ENCODE data around the gene EML6. TPM values are rescaled to one million over a fixed set of nuclear protein-coding genes. Genes with fewer than 3 reads are reported as not detected.

EML6 gene
- total and polyA plus RNA-seq, 2 of the 8 experiments (the other 6 are each of a cell fraction or from before 2014, with no cell fraction given), result 1.2 to 1.6 TPM

- Histone ChIP-seq H3K14ac (ENCODE audit: insufficient read length) (no peak overlapping the region), H2AK5ac (ENCODE audit: low read depth, low read length) (no peak overlapping the region), H4K8ac (ENCODE audit: extremely low read depth, insufficient read depth, low read length) (no peak overlapping the region), H2BK120ac (replicated peaks; ENCODE audit: low read depth, low read length) (no peak overlapping the region), H3K18ac (ENCODE audit: extremely low read depth, low read length) (no peak overlapping the region), H2BK12ac (ENCODE audit: low read depth, low read length) (no peak overlapping the region), H3K23me2 (ENCODE audit: low read depth, low read length) (no peaks in the 10 kb centered on the region; the same call in 1 of the 2 replicates), H3K79me2 (ENCODE audit: control insufficient read depth in 1 of 2, insufficient read depth in 2 of 2, low read length in 2 of 2) (no peaks in the 10 kb centered on the region), H3K9ac (replicated peaks in 1 of 4; ENCODE audit: extremely low read depth in 1 of 4, low read depth in 3 of 4, low read length in 3 of 4) (no peak overlapping the region), H4K5ac (ENCODE audit: insufficient read length, low read depth, low read length) (no peak overlapping the region), H3K79me1 (ENCODE audit: low read depth, low read length) (no peaks in the 10 kb centered on the region), H3K4ac (replicated peaks; ENCODE audit: insufficient read length, low read depth, low read length) (no peak overlapping the region), H3K4me2 (ENCODE audit: insufficient read depth in 1 of 2, low read depth in 2 of 2, low read length in 2 of 2) (no peak overlapping the region), H2BK20ac (ENCODE audit: low read length) (no peak overlapping the region), H4K20me1 (replicated peaks in 1 of 2; ENCODE audit: control insufficient read depth in 1 of 2, insufficient read depth in 2 of 2, low read length in 2 of 2) (no peaks in the 10 kb centered on the region), H3K9me3 (ENCODE audit: insufficient read depth in 2 of 2, low read depth in 1 of 2, low read length in 1 of 2) (no peaks in the 10 kb centered on the region), H3K56ac (replicated peaks; ENCODE audit: insufficient read length, low read depth, low read length) (no peak overlapping the region), H3K4me1 (replicated peaks in 1 of 4; ENCODE audit: control insufficient read depth in 3 of 4, insufficient read depth in 4 of 4, low read length in 3 of 4) (no peaks in the 10 kb centered on the region), H3K4me3 (ENCODE audit: extremely low read depth in 1 of 4, insufficient read depth in 2 of 4, low read depth in 3 of 4, low read length in 4 of 4) (no peak overlapping the region), H2AFZ (ENCODE audit: low read length) (no peak overlapping the region), H3K27ac (ENCODE audit: low read depth, low read length) (no peak overlapping the region), H3K27me3 (replicated peaks in 1 of 4; ENCODE audit: control insufficient read depth in 3 of 4, extremely low read depth in 1 of 4, insufficient read depth in 3 of 4, low read length in 3 of 4) (no peaks in the 10 kb centered on the region), H2BK5ac (ENCODE audit: low read depth, low read length) (no peak overlapping the region), H3K36me3 (ENCODE audit: control insufficient read depth in 2 of 4, insufficient read depth in 4 of 4, low read length in 3 of 4) (no peaks in the 10 kb centered on the region), H3K23ac (ENCODE audit: insufficient read length) (no peak overlapping the region), H2BK15ac (ENCODE audit: low read length) (no peak overlapping the region), H4K91ac (replicated peaks; ENCODE audit: insufficient read length, low read length) (no peak overlapping the region)
- 85% methylated on average over 9 of the region's 9 CpGs; no CpG with 5 or more reads in 1 of the 2 experiments for WGBS, 2 experiments (ENCODE audit: extremely low coverage in 1 of 2, insufficient coverage in 1 of 2, insufficient read length in 1 of 2, insufficient replicate concordance in 2 of 2, low coverage in 1 of 2, low lambda C conversion rate in 2 of 2, missing lambda C conversion rate in 1 of 2)
- DNase-seq (ENCODE audit: low read depth in 1 of 2, low spot score in 2 of 2) (no peak), FAIRE-seq (no peak)
- CTCF ChIA-PET (ENCODE audit: partially characterized antibody), result interaction anchor here (1.2 to 1.3 kb wide), 2 partner anchors 10 to 49 kb away, joined by 3 to 4 read pairs; no protein-coding TSS in a partner anchor
- POLR2A ChIA-PET (ENCODE audit: partially characterized antibody), result interaction anchor here (1.1 kb wide), 1 partner anchor 298 kb away, joined by 3 read pairs; no protein-coding TSS in a partner anchor
- no peak for TF ChIP-seq RXRA (IDR thresholded peaks at IDR 0.05; ENCODE audit: insufficient read depth, low read depth, low read length)
- TF ChIP-seq HDAC6 (IDR thresholded peaks at IDR 0.05; ENCODE audit: low read depth, low read length), result no peak
- no peak for TF ChIP-seq TAF7 (optimal IDR thresholded peaks at IDR 0.05; ENCODE audit: borderline replicate concordance, low read depth, low read length)
- TF ChIP-seq CBX5 (IDR thresholded peaks at IDR 0.05; ENCODE audit: low read depth, low read length), result no peak
Observed at GRCh38 chr2:54887850-54888545, 164.5 kb downstream of the EML6 start.
